GM19035 (cell line): ENCODE measurements around the gene ITK.

Source experiments
- ATAC-seq: cut with Tn5 transposase; IDR thresholded peaks from one replicate; pipeline ENCODE4 v1.9.1; 2021; ENCODE audit not compliant: unreplicated experiment

The ITK gene

GRCh38 chr5:157180374-157181264, at the start of gene ITK:
Gene ITK, plus strand, starts transcription at chr5:157180840. Its CDS starts 138 bp downstream, at chr5:157180978.
- ATAC-seq: no peak

GRCh38 chr5:157130925-157131324, 49.7 kb upstream of the ITK start:
- peak; percentile 53 for ATAC-seq

GRCh38 chr5:157132281-157132612, 48.4 kb upstream of the ITK start:
- no peak for ATAC-seq

- no peak for ATAC-seq
Observed at GRCh38 chr5:157137691-157138090, 42.9 kb upstream of the ITK start.

- ATAC-seq: peak; percentile 99
Observed at GRCh38 chr5:157142317-157143126, 38.1 kb upstream of the ITK start, which contains the start of gene MED7. Gene MED7, minus strand, starts transcription at chr5:157142865. Its CDS starts 3,434 bp downstream, at chr5:157139431.

GRCh38 chr5:157143127-157143971, 37.3 kb upstream of the ITK start:
- peak; percentile 42 for ATAC-seq

- peak; percentile 71 for ATAC-seq
Observed at GRCh38 chr5:157148734-157149615, 31.7 kb upstream of the ITK start.

- no peak for ATAC-seq
Observed at GRCh38 chr5:157150995-157151394, 29.6 kb upstream of the ITK start.

- no peak for ATAC-seq
Observed at GRCh38 chr5:157155297-157155696, 25.3 kb upstream of the ITK start.

GRCh38 chr5:157157293-157157891, 23.2 kb upstream of the ITK start:
- ATAC-seq: no peak

GRCh38 chr5:157159209-157159751, 21.4 kb upstream of the ITK start:
- no peak for ATAC-seq

GRCh38 chr5:157160001-157160400, 20.6 kb upstream of the ITK start:
- no peak for ATAC-seq

GRCh38 chr5:157161996-157162395, 18.6 kb upstream of the ITK start:
- ATAC-seq: no peak

- ATAC-seq: no peak
Observed at GRCh38 chr5:157162919-157163510, 17.6 kb upstream of the ITK start.

- ATAC-seq: no peak
Observed at GRCh38 chr5:157164521-157164920, 16.1 kb upstream of the ITK start.

- ATAC-seq: no peak
Observed at GRCh38 chr5:157165261-157165660, 15.4 kb upstream of the ITK start.

- no peak for ATAC-seq
Observed at GRCh38 chr5:157165668-157166067, 15.0 kb upstream of the ITK start.

GRCh38 chr5:157166214-157167213, 14.1 kb upstream of the ITK start, which contains the start of gene GARIN3:
Gene GARIN3, minus strand, starts transcription at chr5:157166264. Its CDS starts 96 bp downstream, at chr5:157166168.
- no peak for ATAC-seq
